IPS-15b (cell line): ENCODE results near the gene ATF6B.

Experiments used
- H3K27me3 ChIP-seq: one replicate; pipeline ENCODE4 v1.6.1; 2013; ENCODE audit warnings: low read length; ENCODE audit not compliant: control insufficient read depth, insufficient read depth
- H3K36me3 ChIP-seq: one replicate; pipeline ENCODE4 v1.6.1; 2013; ENCODE audit warnings: low read length; ENCODE audit not compliant: control insufficient read depth, insufficient read depth
- H3K4me1 ChIP-seq: one replicate; pipeline ENCODE4 v1.6.1; 2013; ENCODE audit warnings: mild to moderate bottlenecking, low read length; ENCODE audit not compliant: control insufficient read depth, insufficient read depth
- H3K4me3 ChIP-seq: one replicate; pipeline ENCODE4 v1.5.1; 2013; ENCODE audit warnings: low read depth, low read length
- H3K9ac ChIP-seq: one replicate; pipeline ENCODE4 v1.6.1; 2013; ENCODE audit warnings: low read depth, mild to moderate bottlenecking, low read length
- H3K9me3 ChIP-seq: one replicate; pipeline ENCODE4 v1.6.1; 2013; ENCODE audit warnings: mild to moderate bottlenecking, low read length; ENCODE audit not compliant: control insufficient read depth, insufficient read depth

Gene ATF6B

GRCh38 chr6:32168350-32168749 is 40.3 kb upstream of the ATF6B start:
- Histone ChIP-seq H3K9me3 (no peaks in the 10 kb centered on the region), H3K27me3 (no peaks in the 10 kb centered on the region), H3K4me1 (peaks cover 9% of the 10 kb centered on the region), H3K36me3 (peaks cover 21% of the 10 kb centered on the region), H3K4me3 (no peak overlapping the region), H3K9ac (no peak overlapping the region)

- Histone ChIP-seq H3K4me3 (no peak overlapping the region), H3K27me3 (no peaks in the 10 kb centered on the region), H3K36me3 (peaks cover 21% of the 10 kb centered on the region), H3K4me1 (peaks cover 7% of the 10 kb centered on the region), H3K9me3 (no peaks in the 10 kb centered on the region), H3K9ac (no peak overlapping the region)
Observed at GRCh38 chr6:32167761-32168262, 39.8 kb upstream of the ATF6B start.

GRCh38 chr6:32167154-32167760 is 39.2 kb upstream of the ATF6B start:
- Histone ChIP-seq H3K4me1 (peaks cover 7% of the 10 kb centered on the region), H3K36me3 (peaks cover 21% of the 10 kb centered on the region), H3K9me3 (no peaks in the 10 kb centered on the region), H3K4me3 (peak overlapping the region; percentile 37), H3K9ac (peak overlapping the region; percentile 60), H3K27me3 (no peaks in the 10 kb centered on the region)

GRCh38 chr6:32166411-32167061 is 38.5 kb upstream of the ATF6B start:
- Histone ChIP-seq H3K36me3 (peaks cover 23% of the 10 kb centered on the region), H3K4me1 (peaks cover 7% of the 10 kb centered on the region), H3K4me3 (peak overlapping the region; percentile 37)

GRCh38 chr6:32164295-32164694 is 36.2 kb upstream of the ATF6B start, which contains the start of gene EGFL8:
EGFL8 (plus strand) TSS chr6:32164595; CDS start chr6:32166166, 1,571 bp downstream.
- Histone ChIP-seq H3K27me3 (no peaks in the 10 kb centered on the region), H3K4me3 (no peak within 1 kb of the TSS), H3K4me1 (peaks cover 7% of the 10 kb centered on the region), H3K9ac (no peak within 1 kb of the TSS), H3K9me3 (no peaks in the 10 kb centered on the region), H3K36me3 (peaks cover 7% of the 10 kb centered on the region)

More at GRCh38 chr6:32166411-32167061, 38.5 kb upstream of the ATF6B start:
- Histone ChIP-seq H3K9ac (peak overlapping the region; percentile 60), H3K9me3 (no peaks in the 10 kb centered on the region), H3K27me3 (no peaks in the 10 kb centered on the region)

GRCh38 chr6:32163559-32164258 is 35.7 kb upstream of the ATF6B start:
- H3K9me3 ChIP-seq = no peaks in the 10 kb centered on the region
- H3K9ac ChIP-seq = no peak overlapping the region
- peaks cover 4% of the 10 kb centered on the region for H3K36me3 ChIP-seq

GRCh38 chr6:32158052-32158451 is 30.0 kb upstream of the ATF6B start:
- no peak overlapping the region for H3K4me3 ChIP-seq
- H3K36me3 ChIP-seq = peaks cover 12% of the 10 kb centered on the region
- peaks cover 2% of the 10 kb centered on the region for H3K27me3 ChIP-seq
- no peaks in the 10 kb centered on the region for H3K9me3 ChIP-seq
- peaks cover 3% of the 10 kb centered on the region for H3K4me1 ChIP-seq
- no peak overlapping the region for H3K9ac ChIP-seq

More at GRCh38 chr6:32163559-32164258, 35.7 kb upstream of the ATF6B start:
- Histone ChIP-seq H3K4me3 (no peak overlapping the region), H3K27me3 (no peaks in the 10 kb centered on the region), H3K4me1 (peaks cover 7% of the 10 kb centered on the region)

- Histone ChIP-seq H3K36me3 (peaks cover 9% of the 10 kb centered on the region), H3K9me3 (no peaks in the 10 kb centered on the region), H3K4me3 (no peak overlapping the region), H3K9ac (no peak overlapping the region), H3K27me3 (peaks cover 14% of the 10 kb centered on the region), H3K4me1 (peaks cover 13% of the 10 kb centered on the region)
Observed at GRCh38 chr6:32156891-32157290, 28.8 kb upstream of the ATF6B start.

- H3K27me3 ChIP-seq = peaks cover 32% of the 10 kb centered on the region
Observed at GRCh38 chr6:32154514-32155161, 26.6 kb upstream of the ATF6B start.

GRCh38 chr6:32153564-32154513 is 25.8 kb upstream of the ATF6B start, which contains the start of gene PPT2:
PPT2 (plus strand) TSS chr6:32154141; CDS start chr6:32154595, 454 bp downstream.
- Histone ChIP-seq H3K27me3 (peaks cover 40% of the 10 kb centered on the region), H3K4me1 (peaks cover 16% of the 10 kb centered on the region)

More at GRCh38 chr6:32154514-32155161, 26.6 kb upstream of the ATF6B start:
- Histone ChIP-seq H3K36me3 (peaks cover 9% of the 10 kb centered on the region), H3K4me1 (peaks cover 16% of the 10 kb centered on the region), H3K4me3 (peak overlapping the region; percentile 92), H3K9ac (peak overlapping the region; percentile 67), H3K9me3 (no peaks in the 10 kb centered on the region)

More at GRCh38 chr6:32153564-32154513, 25.8 kb upstream of the ATF6B start, which contains the start of gene PPT2:
- H3K9me3 ChIP-seq = no peaks in the 10 kb centered on the region
- peak within 1 kb of the TSS; percentile 92 for H3K4me3 ChIP-seq
- H3K9ac ChIP-seq = peak within 1 kb of the TSS; percentile 67
- H3K36me3 ChIP-seq = peaks cover 9% of the 10 kb centered on the region
